Thoracic aorta (tissue), 2 donors: ENCODE results near the gene DAND5. TPM values are rescaled to one million over a fixed set of nuclear protein-coding genes. Genes with fewer than 3 reads are reported as not detected.

Experiments used
- ATAC-seq: fragments of 150-250 bp; one replicate; pipeline ENCODE4 v1.8.0; 2017; ENCODE audit warnings: low read depth; ENCODE audit not compliant: insufficient number of reproducible peaks, low FRiP score
- DNase-seq: peaks from one replicate; pipeline ENCODE4 v3.0.0-alpha.2; 2020; ENCODE audit warnings: low spot score
- H3K27ac ChIP-seq, 2 donors: fragments of 200-600 bp; sonication (generic); 1 replicate in 1 of 2; 2 replicates in 1 of 2; pipeline ENCODE4 v1.5.1; 2016; ENCODE audit warnings: mild to moderate bottlenecking in 2 of 2, moderate library complexity in 2 of 2
- H3K27me3 ChIP-seq: fragments of 200-600 bp; sonication (generic); replicated peaks from 2 replicates; pipeline ENCODE4 v1.6.0; 2016; ENCODE audit warnings: mild to moderate bottlenecking; ENCODE audit not compliant: insufficient read depth
- H3K36me3 ChIP-seq: fragments of 200-600 bp; sonication (generic); one replicate; pipeline ENCODE4 v1.5.1; 2016
- H3K4me1 ChIP-seq, 2 donors: fragments of 200-600 bp; sonication (generic); 1 replicate in 1 of 2; 2 replicates in 1 of 2; pipeline versions ENCODE4 v1.5.1 to v1.6.0; 2016; ENCODE audit warnings: low read depth in 2 of 2, mild to moderate bottlenecking in 1 of 2; ENCODE audit not compliant: control insufficient read depth in 1 of 2
- H3K4me3 ChIP-seq: fragments of 200-600 bp; sonication (generic); 2 replicates; pipeline ENCODE4 v1.5.1; 2016; ENCODE audit warnings: mild to moderate bottlenecking
- H3K9me3 ChIP-seq: fragments of 200-600 bp; sonication (generic); 2 replicates; pipeline ENCODE4 v1.5.1; 2016
- total RNA-seq, 2 donors: library from RNA; depleted of rRNA; stranded (reverse); fragments of >200 nt; gene quantifications; one replicate each; pipeline versions ENCODE4 v1.1.0 to v1.2.3, GENCODE V29; 2016
- TF ChIP-seq, protein P1 (sequence below): fragments of 200-600 bp; sonication (generic); IDR thresholded peaks from one replicate; pipeline ENCODE4 v1.5.1; 2019; ENCODE audit warnings: antibody characterized with exemption

DAND5 gene
- total RNA-seq, 2 donors from 2014 or later = not detected

DNA sequence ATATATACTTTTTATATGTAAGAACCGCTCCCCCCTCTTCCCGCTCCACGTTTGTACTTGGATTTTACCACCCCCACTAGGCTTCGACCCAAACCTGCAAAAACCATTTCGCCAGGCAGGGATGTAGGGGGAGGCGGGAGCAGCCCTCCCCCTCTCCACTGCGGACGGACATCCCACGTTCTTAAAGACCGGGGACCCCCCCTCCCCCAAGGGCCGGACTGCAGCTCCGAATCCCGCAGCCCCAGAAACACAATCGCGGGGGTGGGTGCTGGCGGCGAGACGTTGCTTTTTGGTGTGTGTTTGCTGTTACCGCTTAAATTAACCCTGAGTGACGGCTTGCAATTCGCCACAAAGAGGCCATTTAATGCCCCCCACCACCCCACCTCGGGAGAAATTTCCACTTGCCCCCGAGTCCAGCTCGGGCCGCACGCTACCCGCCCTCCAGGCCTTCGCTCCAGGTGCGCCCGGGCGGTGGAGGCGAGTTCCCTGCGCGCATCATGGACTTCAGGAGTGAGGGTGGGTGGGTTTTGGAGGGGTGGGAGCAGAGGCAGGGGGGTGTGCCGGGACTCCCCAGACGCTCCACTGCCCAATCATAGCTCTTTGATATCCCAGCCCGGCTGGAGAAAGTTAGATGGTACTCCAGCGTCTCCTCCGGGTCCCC lies 41.7 kb downstream of the DAND5 start:
- Histone ChIP-seq H3K4me3 (no peak overlapping the region), H3K27ac (peak overlapping the region; percentile 98 to 99), H3K36me3 (peaks cover 4% of the 10 kb centered on the region), H3K27me3 (no peaks in the 10 kb centered on the region), H3K4me1 (peaks cover 74 to 96% of the 10 kb centered on the region in 2 donors), H3K9me3 (no peaks in the 10 kb centered on the region)
- ATAC-seq = no peak
- DNase-seq = no peak
- TF ChIP-seq, protein P1, sequence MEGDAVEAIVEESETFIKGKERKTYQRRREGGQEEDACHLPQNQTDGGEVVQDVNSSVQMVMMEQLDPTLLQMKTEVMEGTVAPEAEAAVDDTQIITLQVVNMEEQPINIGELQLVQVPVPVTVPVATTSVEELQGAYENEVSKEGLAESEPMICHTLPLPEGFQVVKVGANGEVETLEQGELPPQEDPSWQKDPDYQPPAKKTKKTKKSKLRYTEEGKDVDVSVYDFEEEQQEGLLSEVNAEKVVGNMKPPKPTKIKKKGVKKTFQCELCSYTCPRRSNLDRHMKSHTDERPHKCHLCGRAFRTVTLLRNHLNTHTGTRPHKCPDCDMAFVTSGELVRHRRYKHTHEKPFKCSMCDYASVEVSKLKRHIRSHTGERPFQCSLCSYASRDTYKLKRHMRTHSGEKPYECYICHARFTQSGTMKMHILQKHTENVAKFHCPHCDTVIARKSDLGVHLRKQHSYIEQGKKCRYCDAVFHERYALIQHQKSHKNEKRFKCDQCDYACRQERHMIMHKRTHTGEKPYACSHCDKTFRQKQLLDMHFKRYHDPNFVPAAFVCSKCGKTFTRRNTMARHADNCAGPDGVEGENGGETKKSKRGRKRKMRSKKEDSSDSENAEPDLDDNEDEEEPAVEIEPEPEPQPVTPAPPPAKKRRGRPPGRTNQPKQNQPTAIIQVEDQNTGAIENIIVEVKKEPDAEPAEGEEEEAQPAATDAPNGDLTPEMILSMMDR = no peak

DNA sequence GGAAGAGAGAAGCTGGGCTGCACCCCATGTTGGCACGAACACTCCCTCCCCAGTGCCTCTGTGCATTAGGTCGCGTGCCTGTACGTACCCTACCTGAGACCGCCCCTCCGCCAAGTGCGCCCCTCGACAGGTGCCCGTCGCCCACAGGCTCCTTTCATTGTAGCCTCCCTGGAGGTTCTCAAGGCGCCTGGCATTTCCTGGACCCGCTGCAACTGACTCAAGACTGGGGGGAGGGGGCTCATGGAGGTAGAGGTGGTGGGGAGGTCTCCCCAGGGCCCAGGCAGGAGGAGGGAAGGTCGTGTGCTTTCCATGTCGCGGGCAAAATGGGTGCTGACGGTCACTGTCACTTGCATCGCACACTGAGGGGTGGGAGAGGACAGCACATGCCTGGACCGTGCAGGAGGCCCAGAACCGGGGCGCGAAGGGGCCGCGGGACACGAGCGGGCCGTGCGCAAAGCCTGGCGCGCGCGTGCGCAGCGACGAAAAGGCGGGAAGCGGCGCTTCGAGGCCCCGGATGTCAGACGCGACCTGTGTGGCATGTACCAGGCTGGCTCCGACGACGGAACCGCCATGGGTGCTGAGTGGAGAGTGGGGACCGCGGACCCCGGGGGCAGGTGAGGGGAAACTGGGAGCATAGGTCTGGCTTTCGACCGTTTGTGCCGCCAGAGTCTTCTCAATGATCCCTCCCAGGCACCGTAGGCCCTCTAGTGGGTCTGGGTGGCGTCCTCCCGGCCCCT lies 42.4 kb downstream of the DAND5 start:
- H3K9me3 ChIP-seq = no peaks in the 10 kb centered on the region
- DNase-seq = no peak
- no peaks in the 10 kb centered on the region for H3K27me3 ChIP-seq
- H3K4me1 ChIP-seq = peaks cover 69 to 96% of the 10 kb centered on the region in 2 donors
- no peak for ATAC-seq
- H3K27ac ChIP-seq = peak overlapping the region; percentile 98 to 99
- TF ChIP-seq, protein P1 = no peak
- peaks cover 4% of the 10 kb centered on the region for H3K36me3 ChIP-seq
- H3K4me3 ChIP-seq = peak overlapping the region; percentile 81

DNA sequence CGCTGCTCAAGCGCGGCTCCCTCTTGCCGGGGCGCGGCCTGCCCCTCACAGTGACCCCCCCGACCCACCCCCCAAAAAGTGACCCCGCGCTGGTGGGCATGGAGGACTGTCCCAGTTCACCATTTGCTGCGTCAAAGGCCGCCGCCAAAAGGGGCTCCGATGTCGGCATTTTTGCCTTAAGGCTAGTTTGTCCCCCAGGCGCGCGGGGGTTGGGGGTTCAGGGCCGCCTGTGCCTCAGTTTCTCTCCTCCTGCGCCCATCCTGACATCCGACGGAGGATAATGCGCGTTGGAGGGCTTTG lies 43.0 kb downstream of the DAND5 start:
- peak overlapping the region; percentile 98 to 99 for H3K27ac ChIP-seq
- peak overlapping the region; percentile 81 for H3K4me3 ChIP-seq
- ATAC-seq = no peak
- TF ChIP-seq, protein P1 = no peak
- H3K27me3 ChIP-seq = no peaks in the 10 kb centered on the region
- peaks cover 65 to 96% of the 10 kb centered on the region in 2 donors for H3K4me1 ChIP-seq
- no peak for DNase-seq
- no peaks in the 10 kb centered on the region for H3K9me3 ChIP-seq
- H3K36me3 ChIP-seq = peaks cover 4% of the 10 kb centered on the region

DNA sequence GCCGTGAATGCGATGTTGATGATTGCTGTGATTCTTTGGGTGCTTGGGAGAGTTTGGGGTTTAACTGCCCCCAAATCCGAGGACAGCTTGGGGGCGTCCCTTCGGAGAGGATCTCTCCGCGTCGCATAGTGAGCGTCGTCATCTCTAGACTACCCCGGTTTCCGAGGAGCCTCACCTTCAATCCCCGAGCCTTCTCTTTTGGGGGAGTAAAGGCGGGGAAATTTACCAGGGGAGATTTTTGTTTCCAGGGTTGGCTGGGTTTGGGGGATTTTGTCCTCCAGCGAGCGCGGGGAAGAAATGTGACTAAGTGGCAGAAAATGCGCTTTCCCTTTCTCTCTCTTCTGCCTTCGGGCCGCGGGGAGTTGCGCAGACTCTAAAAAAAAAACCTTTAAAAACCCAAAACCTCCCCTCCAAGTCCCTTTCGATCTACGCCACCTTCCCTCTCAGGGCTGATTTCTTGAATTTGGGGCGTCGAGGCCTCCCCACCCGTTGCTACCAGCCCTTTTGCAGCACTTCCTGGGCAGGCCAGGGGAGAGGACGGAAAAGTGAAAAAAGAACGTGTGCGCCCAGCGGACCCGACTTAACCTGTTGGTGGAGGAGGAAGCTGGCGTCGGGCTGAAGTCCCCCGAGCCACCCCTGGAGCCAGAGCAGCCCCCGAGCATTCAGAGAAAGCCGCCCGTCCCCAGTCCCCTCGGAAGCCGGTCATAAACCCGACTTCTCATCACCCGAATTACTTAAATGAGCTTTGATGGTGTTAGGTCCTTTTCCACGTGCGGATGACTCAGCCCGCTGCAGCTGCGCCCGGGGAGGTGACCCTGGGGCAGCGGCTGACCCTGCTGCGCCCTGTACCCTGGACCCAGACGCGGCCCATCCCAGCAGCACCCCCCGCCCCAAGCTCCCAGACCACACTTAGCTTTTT lies 43.6 kb downstream of the DAND5 start:
- peak overlapping the region; percentile 98 to 99 for H3K27ac ChIP-seq
- no peak for DNase-seq
- peak overlapping the region; percentile 81 for H3K4me3 ChIP-seq
- H3K36me3 ChIP-seq = peaks cover 4% of the 10 kb centered on the region
- H3K9me3 ChIP-seq = no peaks in the 10 kb centered on the region
- peaks cover 65 to 96% of the 10 kb centered on the region in 2 donors for H3K4me1 ChIP-seq
- TF ChIP-seq, protein P1 = no peak
- ATAC-seq = peak; percentile 30
- no peaks in the 10 kb centered on the region for H3K27me3 ChIP-seq

DNA sequence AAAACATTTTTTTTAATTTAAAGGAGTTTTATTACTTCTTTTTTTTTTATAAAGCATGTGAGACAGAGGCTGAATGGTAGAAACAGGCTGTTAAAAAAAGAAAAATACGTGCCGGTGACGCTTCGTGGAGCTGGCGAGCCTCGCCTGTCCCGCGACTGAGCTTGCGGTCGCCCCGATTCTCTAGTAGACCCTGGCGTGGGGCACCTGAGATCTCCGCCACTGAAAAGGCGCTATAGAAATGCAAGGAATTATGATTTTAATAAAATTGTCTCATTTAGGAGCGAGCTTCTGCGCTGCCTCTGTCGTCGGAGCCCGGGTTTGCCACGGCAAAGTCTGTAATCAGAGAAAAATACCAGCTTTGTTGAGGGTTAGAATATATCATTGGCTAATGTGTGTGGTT lies 44.3 kb downstream of the DAND5 start:
- H3K9me3 ChIP-seq = no peaks in the 10 kb centered on the region
- no peaks in the 10 kb centered on the region for H3K27me3 ChIP-seq
- peak overlapping the region; percentile 98 to 99 for H3K27ac ChIP-seq
- H3K4me3 ChIP-seq = peak overlapping the region; percentile 81
- TF ChIP-seq, protein P1 = no peak
- DNase-seq (no peak), ATAC-seq (no peak)
- H3K36me3 ChIP-seq = peaks cover under 1% of the 10 kb centered on the region
- peaks cover 63 to 95% of the 10 kb centered on the region in 2 donors for H3K4me1 ChIP-seq
